HepG2 (cell line): ENCODE results near the gene NME1. TPM values are rescaled to one million over a fixed set of nuclear protein-coding genes. Genes with fewer than 3 reads are reported as not detected.

Source experiments
- DNMT3B ChIP-seq: conservative IDR thresholded peaks from 2 replicates; pipeline ENCODE4 v1.6.1; 2016; ENCODE audit warnings: missing biosample characterization, control low read depth
- GATAD2A ChIP-seq: IDR thresholded peaks from 2 replicates; pipeline ENCODE4 v1.6.1; 2016
- GPBP1L1 ChIP-seq: sonication (generic); formaldehyde crosslinking; IDR thresholded peaks from 2 replicates; pipeline ENCODE4 v1.5.0; 2020; ENCODE audit warnings: mild to moderate bottlenecking, missing genetic modification reagents
- JDP2 ChIP-seq: sonication (generic); formaldehyde crosslinking; IDR thresholded peaks from 2 replicates; pipeline ENCODE4 v1.8.1; 2022; ENCODE audit warnings: missing genetic modification reagents, borderline replicate concordance
- KAT7 ChIP-seq: IDR thresholded peaks from 2 replicates; pipeline ENCODE4 v1.6.1; 2018; ENCODE audit warnings: borderline replicate concordance, missing compliant biosample characterization
- SMAD3 ChIP-seq: sonication (generic); formaldehyde crosslinking; IDR thresholded peaks from 2 replicates; pipeline ENCODE4 v1.4.0; 2020; ENCODE audit warnings: missing genetic modification reagents
- TEF ChIP-seq: sonication (generic); formaldehyde crosslinking; IDR thresholded peaks from 2 replicates; pipeline ENCODE4 v1.5.0; 2020; ENCODE audit warnings: missing genetic modification reagents
- ZHX2 ChIP-seq, 2 experiments: sonication (generic) in 1 of 2; formaldehyde crosslinking in 1 of 2; IDR thresholded peaks; 2 replicates each; pipeline versions ENCODE4 v1.6.1 to v1.9.0; 2014 to 2022; ENCODE audit warnings: antibody characterized with exemption in 1 of 2, borderline replicate concordance in 1 of 2, inconsistent platforms in 1 of 2, low read depth in 1 of 2, missing genetic modification reagents in 1 of 2
- ZNF143 ChIP-seq: sonication (generic); formaldehyde crosslinking; IDR thresholded peaks from 2 replicates; pipeline ENCODE4 v1.4.0; 2020; ENCODE audit warnings: missing genetic modification reagents
- ZNF407 ChIP-seq: sonication (generic); formaldehyde crosslinking; IDR thresholded peaks from one replicate; pipeline ENCODE4 v1.5.1; 2020; ENCODE audit warnings: mild to moderate bottlenecking, missing genetic modification reagents; ENCODE audit errors: not compliant biosample characterization
- polyA plus RNA-seq, 8 experiments: library from polyadenylated mRNA; depleted of rRNA in 3 of 8; stranded (reverse) in 7 of 8; unstranded in 1 of 8; fragments of >200 nt; fragmentation: Illumina TruSeq in 4 of 8; extraction: Trizol in 4 of 8; gene quantifications; 2 replicates each; pipeline versions ENCODE4 v1.2.1 to v1.2.3, GENCODE V29; 2011 to 2016; ENCODE audit warnings: low read depth in 4 of 8, missing spikeins in 1 of 8, mixed read lengths in 1 of 8; ENCODE audit not compliant: insufficient read depth in 1 of 8
- total RNA-seq, 5 experiments: library from RNA; depleted of rRNA; stranded (reverse); fragments of >200 nt; fragmentation: Illumina TruSeq; extraction: Trizol; gene quantifications; 2 replicates each; pipeline ENCODE4 v1.2.3, GENCODE V29; 2016; ENCODE audit warnings: low read depth in 1 of 5

The NME1 gene
- total and polyA plus RNA-seq, 2 of the 13 experiments (the other 11 are each of a cell fraction or from before 2014, with no cell fraction given) = 295 to 516 TPM

- TF ChIP-seq GATAD2A (CRISPR knock-in tag) (0 out of 2 replicates have a peak, but pooled peaks have one; percentile 50), GPBP1L1 (no peak), SMAD3 (CRISPR knock-in tag) (no peak), ZNF407 (CRISPR knock-in tag) (no peak), ZNF143 (CRISPR knock-in tag) (no peak), JDP2 (no peak), TEF (CRISPR knock-in tag) (no peak), KAT7 (no peak), DNMT3B (CRISPR knock-in tag) (no peak), ZHX2 (IDR thresholded peaks at IDR 0.05; ENCODE audit: low read depth) (no peak), ZHX2 (CRISPR knock-in tag; IDR thresholded peaks at IDR 0.05; ENCODE audit: borderline replicate concordance) (no peak)
Measured at GRCh38 chr17:51118330-51119195, 34.8 kb upstream of the NME1 start (continued).
